Astrocyte (in vitro differentiated cells and primary cell): ENCODE measurements around the gene FAM180A. TPM values are rescaled to one million over a fixed set of nuclear protein-coding genes. Genes with fewer than 3 reads are reported as not detected.
A peak's percentile ranks its signal among the peaks of the same experiment; 100 is the strongest.

ENCODE experiments used
- DNase-seq: peaks from one replicate; pipeline ENCODE4 v3.0.0-alpha.2; 2010; ENCODE audit warnings: low read depth
- FAIRE-seq: peaks from 2 replicates; lab custom pipeline; 2011; peaks lifted over from hg19 to GRCh38; lab: Jason Lieb, UNC
- H2AFZ ChIP-seq: 2 replicates; pipeline ENCODE4 v1.6.0; 2012; ENCODE audit warnings: low read depth, low read length, inconsistent platforms
- H3K27ac ChIP-seq: 2 replicates; pipeline ENCODE4 v1.5.1; 2011; ENCODE audit warnings: low read depth, low read length, inconsistent platforms
- H3K27me3 ChIP-seq: 2 replicates; pipeline ENCODE4 v1.6.0; 2011; ENCODE audit warnings: low read length, inconsistent platforms; ENCODE audit not compliant: insufficient read depth
- H3K36me3 ChIP-seq: 2 replicates; pipeline ENCODE4 v1.5.1; 2011; ENCODE audit warnings: low read length, inconsistent platforms; ENCODE audit not compliant: insufficient read depth
- H3K4me1 ChIP-seq: 2 replicates; pipeline ENCODE4 v1.5.1; 2011; ENCODE audit warnings: low read length, inconsistent platforms; ENCODE audit not compliant: insufficient read depth
- H3K4me2 ChIP-seq: 2 replicates; pipeline ENCODE4 v1.6.0; 2012; ENCODE audit warnings: low read length, inconsistent platforms
- H3K4me3 ChIP-seq: 2 replicates; pipeline ENCODE4 v1.5.1; 2011; ENCODE audit warnings: low read depth, mild to moderate bottlenecking, low read length, inconsistent platforms; ENCODE audit not compliant: insufficient read depth
- H3K79me2 ChIP-seq: 2 replicates; pipeline ENCODE4 v1.6.0; 2012; ENCODE audit warnings: mild to moderate bottlenecking, low read length, inconsistent platforms; ENCODE audit not compliant: insufficient read depth
- H3K9ac ChIP-seq: 2 replicates; pipeline ENCODE4 v1.6.0; 2012; ENCODE audit warnings: mild to moderate bottlenecking, low read length, inconsistent platforms
- H3K9me3 ChIP-seq: 2 replicates; pipeline ENCODE4 v1.5.1; 2012; ENCODE audit warnings: low read depth, mild to moderate bottlenecking, low read length, inconsistent platforms; ENCODE audit not compliant: insufficient read depth
- H4K20me1 ChIP-seq: 2 replicates; pipeline ENCODE4 v1.6.0; 2012; ENCODE audit warnings: low read length, inconsistent platforms; ENCODE audit not compliant: insufficient read depth
- H3K27ac Mint-ChIP-seq: one replicate; pipeline ENCODE4 v1.8.0; 2021; ENCODE audit warnings: mild to moderate bottlenecking, mixed read lengths; ENCODE audit not compliant: unreplicated experiment
- H3K27me3 Mint-ChIP-seq: one replicate; pipeline ENCODE4 v1.8.0; 2021; ENCODE audit warnings: low read depth, mixed read lengths; ENCODE audit not compliant: unreplicated experiment
- H3K36me3 Mint-ChIP-seq: one replicate; pipeline ENCODE4 v1.8.0; 2021; ENCODE audit warnings: low read depth, mixed read lengths; ENCODE audit not compliant: unreplicated experiment
- H3K4me1 Mint-ChIP-seq: one replicate; pipeline ENCODE4 v1.8.0; 2021; ENCODE audit warnings: low read depth, mixed read lengths; ENCODE audit not compliant: unreplicated experiment
- H3K4me3 Mint-ChIP-seq: one replicate; pipeline ENCODE4 v1.8.0; 2021; ENCODE audit warnings: mild to moderate bottlenecking, moderate library complexity, mixed read lengths; ENCODE audit not compliant: unreplicated experiment
- H3K9me3 Mint-ChIP-seq: one replicate; pipeline ENCODE4 v1.8.0; 2021; ENCODE audit warnings: mild to moderate bottlenecking, mixed read lengths; ENCODE audit not compliant: unreplicated experiment
- EZH2 ChIP-seq: IDR thresholded peaks from 2 replicates; pipeline ENCODE4 v1.6.1; 2012; ENCODE audit warnings: mild to moderate bottlenecking, low read length, inconsistent platforms; ENCODE audit not compliant: insufficient read depth
- total RNA-seq: library from RNA; stranded (reverse); gene quantifications from 2 replicates; pipeline ENCODE4 v1.2.1, GENCODE V29; 2021
- TF ChIP-seq, protein P1 (sequence below): IDR thresholded peaks from 2 replicates; pipeline ENCODE4 v1.5.1; 2011; ENCODE audit warnings: low read depth, mild to moderate bottlenecking, inconsistent platforms, low read length, moderate library complexity; ENCODE audit not compliant: insufficient read depth

Gene FAM180A
- total RNA-seq, 1 donor from 2014 or later: not detected

DNA sequence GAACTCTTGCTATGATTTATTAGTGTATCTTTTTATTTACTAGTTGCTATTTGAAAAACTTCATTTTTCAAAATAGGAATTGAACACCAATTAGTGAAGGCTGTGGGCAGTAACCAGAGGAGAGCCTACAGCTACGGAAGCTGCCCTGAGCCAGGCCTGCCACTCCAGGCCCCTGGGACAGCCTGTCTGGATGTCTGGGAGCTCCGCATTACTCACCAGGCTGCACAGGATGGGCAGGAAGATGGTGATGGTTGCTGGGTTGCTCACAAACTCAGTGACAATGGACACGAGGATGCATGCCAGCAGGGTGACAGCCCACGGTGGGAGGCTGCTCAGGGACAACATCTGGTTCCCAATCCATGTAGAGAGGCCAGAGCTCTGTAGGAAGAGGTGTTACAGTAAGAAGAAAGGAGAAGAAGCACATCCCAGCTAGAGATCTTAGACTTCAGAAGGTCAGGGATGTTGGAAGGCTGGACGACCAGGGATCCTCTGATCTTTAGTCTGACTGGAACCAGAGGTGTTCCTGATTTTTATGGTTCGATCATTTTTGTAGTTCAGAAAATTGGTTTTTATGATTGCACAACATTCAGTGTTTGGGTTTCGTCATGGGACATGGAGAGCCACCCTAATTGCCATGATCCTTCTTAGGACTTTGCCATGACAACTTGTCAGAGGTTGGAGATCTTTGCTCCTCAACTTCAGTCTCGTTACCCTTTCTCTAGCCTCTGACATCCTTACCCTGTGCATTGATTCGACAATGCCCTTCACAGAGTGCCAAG, 63.1 kb downstream of the FAM180A start:
- H3K79me2 ChIP-seq: no peaks in the 10 kb centered on the region
- no peak for TF ChIP-seq EZH2
- TF ChIP-seq, protein P1, sequence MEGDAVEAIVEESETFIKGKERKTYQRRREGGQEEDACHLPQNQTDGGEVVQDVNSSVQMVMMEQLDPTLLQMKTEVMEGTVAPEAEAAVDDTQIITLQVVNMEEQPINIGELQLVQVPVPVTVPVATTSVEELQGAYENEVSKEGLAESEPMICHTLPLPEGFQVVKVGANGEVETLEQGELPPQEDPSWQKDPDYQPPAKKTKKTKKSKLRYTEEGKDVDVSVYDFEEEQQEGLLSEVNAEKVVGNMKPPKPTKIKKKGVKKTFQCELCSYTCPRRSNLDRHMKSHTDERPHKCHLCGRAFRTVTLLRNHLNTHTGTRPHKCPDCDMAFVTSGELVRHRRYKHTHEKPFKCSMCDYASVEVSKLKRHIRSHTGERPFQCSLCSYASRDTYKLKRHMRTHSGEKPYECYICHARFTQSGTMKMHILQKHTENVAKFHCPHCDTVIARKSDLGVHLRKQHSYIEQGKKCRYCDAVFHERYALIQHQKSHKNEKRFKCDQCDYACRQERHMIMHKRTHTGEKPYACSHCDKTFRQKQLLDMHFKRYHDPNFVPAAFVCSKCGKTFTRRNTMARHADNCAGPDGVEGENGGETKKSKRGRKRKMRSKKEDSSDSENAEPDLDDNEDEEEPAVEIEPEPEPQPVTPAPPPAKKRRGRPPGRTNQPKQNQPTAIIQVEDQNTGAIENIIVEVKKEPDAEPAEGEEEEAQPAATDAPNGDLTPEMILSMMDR: no peak
- no peak overlapping the region for H2AFZ ChIP-seq
- DNase-seq: peak; percentile 31
- Mint-ChIP-seq H3K9me3 (no peaks in the 10 kb centered on the region), H3K4me3 (no peak overlapping the region), H3K27ac (peak overlapping the region; percentile 94), H3K4me1 (peaks cover 32% of the 10 kb centered on the region), H3K27me3 (no peaks in the 10 kb centered on the region), H3K36me3 (peaks cover 15% of the 10 kb centered on the region)
- no peak overlapping the region for H3K27ac ChIP-seq
- no peaks in the 10 kb centered on the region for H3K9me3 ChIP-seq
- H3K27me3 ChIP-seq: no peaks in the 10 kb centered on the region
- H3K4me1 ChIP-seq: peaks cover 26% of the 10 kb centered on the region
- peak overlapping the region; percentile 16 for H3K4me2 ChIP-seq
- H3K4me3 ChIP-seq: no peak overlapping the region
- no peaks in the 10 kb centered on the region for H3K36me3 ChIP-seq
- H3K9ac ChIP-seq: no peak overlapping the region
- no peaks in the 10 kb centered on the region for H4K20me1 ChIP-seq
- no peak for FAIRE-seq

- H3K4me1 ChIP-seq: peaks cover 24% of the 10 kb centered on the region
- H3K27ac ChIP-seq: no peak overlapping the region
- H3K4me3 Mint-ChIP-seq: no peak overlapping the region
- no peak overlapping the region for H2AFZ ChIP-seq
- peaks cover 30% of the 10 kb centered on the region for H3K4me1 Mint-ChIP-seq
- FAIRE-seq: no peak
- no peaks in the 10 kb centered on the region for H3K9me3 Mint-ChIP-seq
- peak overlapping the region; percentile 19 for H3K4me2 ChIP-seq
- no peaks in the 10 kb centered on the region for H3K79me2 ChIP-seq
- TF ChIP-seq, protein P1: no peak
- no peak for TF ChIP-seq EZH2
- H3K9ac ChIP-seq: no peak overlapping the region
- H3K27me3 ChIP-seq: no peaks in the 10 kb centered on the region
- H3K27ac Mint-ChIP-seq: peak overlapping the region; percentile 88
- no peaks in the 10 kb centered on the region for H3K9me3 ChIP-seq
- no peaks in the 10 kb centered on the region for H3K36me3 ChIP-seq
- DNase-seq: no peak
- peaks cover 12% of the 10 kb centered on the region for H3K36me3 Mint-ChIP-seq
- peaks cover 2% of the 10 kb centered on the region for H4K20me1 ChIP-seq
- H3K27me3 Mint-ChIP-seq: no peaks in the 10 kb centered on the region
- H3K4me3 ChIP-seq: no peak overlapping the region
Measured at GRCh38 chr7:135684699-135685098, 63.9 kb downstream of the FAM180A start.

GRCh38 chr7:135684136-135684535, 64.5 kb downstream of the FAM180A start:
- peaks cover 5% of the 10 kb centered on the region for H4K20me1 ChIP-seq
- DNase-seq: peak; percentile 49
- H3K9ac ChIP-seq: no peak overlapping the region
- H3K4me2 ChIP-seq: peak overlapping the region; percentile 16
- H2AFZ ChIP-seq: no peak overlapping the region
- no peaks in the 10 kb centered on the region for H3K79me2 ChIP-seq
- no peaks in the 10 kb centered on the region for H3K27me3 ChIP-seq
- no peak overlapping the region for H3K4me3 ChIP-seq
- no peaks in the 10 kb centered on the region for H3K9me3 ChIP-seq
- H3K36me3 Mint-ChIP-seq: peaks cover 8% of the 10 kb centered on the region
- H3K4me3 Mint-ChIP-seq: peak overlapping the region; percentile 34
- no peak overlapping the region for H3K27ac ChIP-seq
- peaks cover 30% of the 10 kb centered on the region for H3K4me1 ChIP-seq
- FAIRE-seq: peak; percentile 43
- H3K27ac Mint-ChIP-seq: peak overlapping the region; percentile 88
- TF ChIP-seq, protein P1: no peak
- TF ChIP-seq EZH2: no peak
- no peaks in the 10 kb centered on the region for H3K36me3 ChIP-seq
- no peaks in the 10 kb centered on the region for H3K27me3 Mint-ChIP-seq
- no peaks in the 10 kb centered on the region for H3K9me3 Mint-ChIP-seq
- H3K4me1 Mint-ChIP-seq: peaks cover 36% of the 10 kb centered on the region
